Esophagus muscularis mucosa (tissue), 4 donors: ENCODE results near the gene USP15. TPM values are rescaled to one million over a fixed set of nuclear protein-coding genes. Genes with fewer than 3 reads are reported as not detected.
"Not testable (repeated sequence)": the region's sequence is repeated elsewhere in the genome, so short reads cannot be mapped to it uniquely, and the experiment has no call there.

Experiments used
- DNase-seq: peaks from one replicate; pipeline ENCODE4 v3.0.0-alpha.2; 2017; ENCODE audit errors: extremely low spot score
- H3K27ac ChIP-seq, 4 donors: fragments of 200-600 bp; sonication (generic); replicated peaks in 1 of 4; 1 replicate in 3 of 4; 2 replicates in 1 of 4; pipeline ENCODE4 v1.5.1; 2016 to 2019; ENCODE audit warnings: mild to moderate bottlenecking in 1 of 4
- H3K27me3 ChIP-seq, 4 donors: fragments of 200-600 bp; sonication (generic); one replicate each; pipeline versions ENCODE4 v1.5.1 to v1.6.0; 2016 to 2019
- H3K36me3 ChIP-seq, 4 donors: fragments of 200-600 bp; sonication (generic); one replicate each; pipeline ENCODE4 v1.5.1; 2016 to 2019
- H3K4me1 ChIP-seq, 4 donors: fragments of 200-600 bp; sonication (generic); one replicate each; pipeline ENCODE4 v1.5.1; 2016 to 2019
- H3K4me3 ChIP-seq, 4 donors: fragments of 200-600 bp; sonication (generic); 1 replicate in 2 of 4; 2 replicates in 2 of 4; pipeline ENCODE4 v1.5.1; 2016 to 2019; ENCODE audit warnings: mild to moderate bottlenecking in 4 of 4, moderate library complexity in 1 of 4
- H3K9me3 ChIP-seq, 4 donors: fragments of 200-600 bp; sonication (generic); 1 replicate in 3 of 4; 2 replicates in 1 of 4; pipeline ENCODE4 v1.5.1; 2016 to 2019
- EP300 ChIP-seq: sonication (generic); formaldehyde crosslinking; IDR thresholded peaks from one replicate; pipeline ENCODE4 v1.6.1; 2017; ENCODE audit warnings: antibody characterized with exemption
- POLR2A ChIP-seq: fragments of 450-650 bp; IDR thresholded peaks from one replicate; pipeline ENCODE4 v1.6.1; 2017; ENCODE audit warnings: antibody characterized with exemption, moderate library complexity, mild to moderate bottlenecking, low read depth
- POLR2AphosphoS5 ChIP-seq, 2 donors: sonication (generic); formaldehyde crosslinking; IDR thresholded peaks; one replicate each; pipeline ENCODE4 v1.6.1; 2017; ENCODE audit warnings: antibody characterized with exemption in 2 of 2
- WGBS: methylation state at CpG from one replicate; pipeline ENCODE4 v1.1.5; 2018; 5-methylcytosine and 5-hydroxymethylcytosine counted together
- intact Hi-C: fragments of 100-400 bp; cut with DNase I; formaldehyde crosslinking; loops from one replicate; pipeline ENCODE4 v1.15.1; 2023
- total RNA-seq, 4 donors: library from RNA; depleted of rRNA; stranded (reverse); fragments of >200 nt; gene quantifications; one replicate each; pipeline versions ENCODE4 v1.1.0 to v1.2.1, GENCODE V29; 2016
- TF ChIP-seq, protein P1 (sequence below), 3 experiments: fragments of 200-600 bp in 2 of 3; fragments of 450-650 bp in 1 of 3; sonication (generic) in 2 of 3; IDR thresholded peaks; one replicate each; pipeline ENCODE4 v1.5.1; 2017 to 2019; ENCODE audit warnings: antibody characterized with exemption in 3 of 3, mild to moderate bottlenecking in 2 of 3, moderate library complexity in 1 of 3

The USP15 gene
- total RNA-seq, 4 donors from 2014 or later = 38.0 to 78.5 (median 49.9) TPM

DNA sequence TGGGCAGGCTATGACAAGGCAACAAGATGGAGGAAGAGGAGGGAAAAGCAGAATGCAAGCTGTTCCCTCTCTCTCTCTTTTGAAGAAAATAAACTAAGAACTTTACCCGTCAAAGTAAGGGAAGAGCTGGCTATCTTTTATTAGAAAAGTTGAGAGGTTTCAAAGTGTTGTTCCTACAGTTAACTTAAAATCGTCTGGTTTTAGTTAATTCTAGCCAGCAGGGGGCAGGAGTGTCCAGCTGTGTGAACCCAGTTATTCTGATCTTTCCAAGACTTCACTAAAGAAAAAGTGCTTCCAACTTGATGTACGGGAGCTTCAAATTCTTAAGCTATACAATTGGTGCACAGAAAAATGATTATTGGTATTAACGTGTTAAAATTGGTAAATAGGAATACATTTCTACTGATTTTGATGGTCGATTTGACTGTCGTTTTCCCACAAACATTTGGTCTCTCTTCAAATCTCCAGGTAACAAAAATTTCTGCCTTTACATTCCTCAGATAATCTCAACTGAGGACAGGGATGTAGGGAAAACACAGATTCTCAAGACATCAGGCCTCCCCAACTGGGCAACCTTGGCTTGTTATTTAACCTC, 178.0 kb downstream of the USP15 start:
- intact Hi-C loops = loop anchor here (5.0 kb wide), 2 partner anchors 99 to 359 kb away; no protein-coding TSS in a partner anchor

DNA sequence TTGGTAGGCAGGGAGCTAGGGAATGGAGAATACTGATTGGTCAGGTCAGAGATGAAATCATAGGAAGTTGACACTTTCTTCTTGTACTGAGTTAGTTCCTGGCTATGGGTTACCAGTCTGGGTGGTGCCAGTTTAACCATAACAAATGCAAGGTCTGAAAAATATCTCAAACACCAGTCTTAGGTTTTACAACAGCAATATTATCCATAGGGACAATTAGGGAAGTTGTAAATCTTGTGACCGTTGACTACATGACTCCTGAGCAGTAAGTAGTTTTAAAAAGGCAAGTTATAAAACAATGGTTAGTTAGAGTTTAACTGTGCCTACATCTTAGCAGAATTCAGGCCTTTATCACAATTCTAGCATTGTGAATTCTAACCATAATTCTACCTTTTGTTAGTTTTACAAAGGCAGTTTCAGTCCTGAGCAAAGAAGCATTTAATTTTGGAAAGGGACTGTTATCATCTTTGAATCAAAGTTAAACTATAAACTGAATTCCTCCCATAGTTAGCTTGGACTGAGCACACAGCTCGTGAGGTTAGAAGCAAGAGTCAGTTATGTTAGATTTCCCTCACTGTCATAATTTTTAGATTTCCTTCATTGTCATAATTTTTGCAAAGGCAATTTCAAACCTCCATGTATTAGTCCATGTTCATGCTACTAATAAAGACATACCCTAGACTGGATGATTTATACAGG, 186.7 kb downstream of the USP15 start:
- no peak for TF ChIP-seq POLR2A
- TF ChIP-seq POLR2AphosphoS5 (IDR thresholded peaks at IDR 0.05) = no peak
- TF ChIP-seq EP300 = no peak
- TF ChIP-seq, protein P1, sequence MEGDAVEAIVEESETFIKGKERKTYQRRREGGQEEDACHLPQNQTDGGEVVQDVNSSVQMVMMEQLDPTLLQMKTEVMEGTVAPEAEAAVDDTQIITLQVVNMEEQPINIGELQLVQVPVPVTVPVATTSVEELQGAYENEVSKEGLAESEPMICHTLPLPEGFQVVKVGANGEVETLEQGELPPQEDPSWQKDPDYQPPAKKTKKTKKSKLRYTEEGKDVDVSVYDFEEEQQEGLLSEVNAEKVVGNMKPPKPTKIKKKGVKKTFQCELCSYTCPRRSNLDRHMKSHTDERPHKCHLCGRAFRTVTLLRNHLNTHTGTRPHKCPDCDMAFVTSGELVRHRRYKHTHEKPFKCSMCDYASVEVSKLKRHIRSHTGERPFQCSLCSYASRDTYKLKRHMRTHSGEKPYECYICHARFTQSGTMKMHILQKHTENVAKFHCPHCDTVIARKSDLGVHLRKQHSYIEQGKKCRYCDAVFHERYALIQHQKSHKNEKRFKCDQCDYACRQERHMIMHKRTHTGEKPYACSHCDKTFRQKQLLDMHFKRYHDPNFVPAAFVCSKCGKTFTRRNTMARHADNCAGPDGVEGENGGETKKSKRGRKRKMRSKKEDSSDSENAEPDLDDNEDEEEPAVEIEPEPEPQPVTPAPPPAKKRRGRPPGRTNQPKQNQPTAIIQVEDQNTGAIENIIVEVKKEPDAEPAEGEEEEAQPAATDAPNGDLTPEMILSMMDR (IDR thresholded peaks at IDR 0.05) = no peak
- H3K9me3 ChIP-seq = peaks cover 0 to 28% (median 11%) of the 10 kb centered on the region in 4 donors
- H3K4me3 ChIP-seq = no peak overlapping the region
- H3K27ac ChIP-seq = no peak overlapping the region
- intact Hi-C loops = no loop called here
- no peaks in the 10 kb centered on the region for H3K4me1 ChIP-seq
- no peak for DNase-seq
- H3K27me3 ChIP-seq = no peaks in the 10 kb centered on the region
- 51% methylated on average over 2 of the region's 2 CpGs for WGBS
- H3K36me3 ChIP-seq = no peaks in the 10 kb centered on the region

More for the DNA sequence above, 178.0 kb downstream of the USP15 start:
- Histone ChIP-seq H3K9me3 (peaks cover 0 to 15% (median 10%) of the 10 kb centered on the region in 4 donors), H3K27ac (no peak overlapping the region), H3K4me3 (no peak overlapping the region), H3K36me3 (no peaks in the 10 kb centered on the region), H3K4me1 (peaks cover 11 to 18% (median 15%) of the 10 kb centered on the region in 4 donors), H3K27me3 (peaks cover 0 to 26% (median 4%) of the 10 kb centered on the region in 4 donors)
- TF ChIP-seq, protein P1 (IDR thresholded peaks at IDR 0.05) = peak; percentile 58 to 61 (median 59)
- TF ChIP-seq POLR2AphosphoS5 (IDR thresholded peaks at IDR 0.05) = no peak
- 14% methylated on average over 6 of the region's 6 CpGs for WGBS
- no peak for DNase-seq

DNA sequence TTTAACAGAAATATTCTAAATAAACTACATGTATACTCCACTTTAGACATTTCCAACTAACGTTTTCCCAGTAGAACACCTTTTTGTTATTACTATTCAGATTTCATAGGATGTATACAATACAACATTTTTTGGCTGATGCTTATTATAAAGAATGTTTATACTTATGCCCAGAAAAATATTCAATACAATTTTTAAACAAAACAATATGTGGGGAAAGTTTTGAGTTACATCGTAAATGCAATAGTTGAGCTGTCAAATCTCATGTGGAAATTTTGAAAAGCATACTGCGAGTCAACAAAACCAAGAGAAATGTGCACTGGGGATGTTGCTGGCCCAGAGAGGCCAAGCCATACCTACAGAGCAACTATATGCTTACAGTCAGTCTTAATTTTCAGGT, 188.2 kb downstream of the USP15 start:
- no peak for TF ChIP-seq POLR2AphosphoS5 (IDR thresholded peaks at IDR 0.05)
- no peak for TF ChIP-seq EP300
- TF ChIP-seq, protein P1 (IDR thresholded peaks at IDR 0.05) = no peak
- no peak for TF ChIP-seq POLR2A
- Histone ChIP-seq H3K4me1 (no peaks in the 10 kb centered on the region), H3K9me3 (peaks cover 0 to 18% (median 11%) of the 10 kb centered on the region in 4 donors), H3K27me3 (no peaks in the 10 kb centered on the region), H3K4me3 (no peak overlapping the region), H3K36me3 (no peaks in the 10 kb centered on the region), H3K27ac (no peak overlapping the region)
- DNase-seq = no peak
- WGBS = 79% methylated on average over 3 of the region's 3 CpGs
- intact Hi-C loops = no loop called here

DNA sequence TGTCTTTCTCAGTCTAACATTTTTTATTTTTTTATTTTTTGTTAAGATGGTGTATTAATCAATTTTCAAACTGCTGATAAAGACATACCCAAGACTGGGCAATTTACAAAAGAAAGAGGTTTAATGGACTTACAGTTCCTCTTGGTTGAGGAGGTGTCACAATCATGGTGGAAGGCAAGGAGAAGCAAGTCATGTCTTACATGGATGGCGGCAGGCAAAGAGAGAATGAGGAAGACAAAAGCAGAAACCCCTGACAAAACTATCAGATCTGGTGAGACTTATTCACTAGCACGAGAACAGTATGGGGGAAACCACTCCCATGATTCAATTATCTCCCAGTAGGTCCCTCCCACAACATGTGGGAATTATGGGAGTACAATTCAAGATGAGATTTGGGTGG, 195.2 kb downstream of the USP15 start:
- H3K4me3 ChIP-seq, intact Hi-C loops, H3K27ac ChIP-seq, H3K4me1 ChIP-seq, H3K36me3 ChIP-seq, DNase-seq, H3K27me3 ChIP-seq, H3K9me3 ChIP-seq: not testable (repeated sequence)
- 100% methylated on average over 2 of the region's 2 CpGs for WGBS

DNA sequence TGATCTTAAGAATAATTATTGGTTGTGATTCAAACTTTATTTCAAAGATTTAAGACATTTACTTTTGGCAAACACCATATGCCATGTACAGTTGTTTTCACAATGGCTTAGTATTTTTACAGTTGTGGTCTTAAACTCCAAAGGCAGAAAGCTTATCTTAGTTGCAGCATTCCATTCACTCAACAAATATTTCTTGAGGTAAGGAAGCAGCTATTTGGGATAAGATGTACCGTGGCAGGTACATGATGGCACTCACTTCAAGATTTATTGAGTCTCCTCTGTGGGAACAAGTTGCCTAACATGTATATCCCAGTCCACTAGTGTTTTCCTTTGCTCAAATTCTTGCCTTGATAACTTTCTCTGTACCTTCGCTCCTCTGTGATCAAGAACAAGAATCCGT, 198.4 kb downstream of the USP15 start:
- no peak overlapping the region for H3K4me3 ChIP-seq
- intact Hi-C loops = no loop called here
- H3K27me3 ChIP-seq = no peaks in the 10 kb centered on the region
- WGBS = 84% methylated on average over 3 of the region's 3 CpGs
- H3K4me1 ChIP-seq = no peaks in the 10 kb centered on the region
- TF ChIP-seq EP300 = no peak
- TF ChIP-seq POLR2A = no peak
- TF ChIP-seq, protein P1 (IDR thresholded peaks at IDR 0.05) = no peak
- TF ChIP-seq POLR2AphosphoS5 (IDR thresholded peaks at IDR 0.05) = no peak
- no peaks in the 10 kb centered on the region for H3K9me3 ChIP-seq
- no peak for DNase-seq
- no peak overlapping the region for H3K27ac ChIP-seq
- H3K36me3 ChIP-seq = no peaks in the 10 kb centered on the region
